WERI-Rb-1 (cell line): ENCODE data around the gene HERC4.

Experiments used
- DNase-seq: peaks from one replicate; pipeline ENCODE4 v3.0.0-alpha.2; 2020
- H3K27ac ChIP-seq: fragments of 250-450 bp; sonication (Bioruptor Pico); 2 replicates; pipeline ENCODE4 v1.5.1; 2020; ENCODE audit warnings: mild to moderate bottlenecking, moderate library complexity
- H3K27me3 ChIP-seq: fragments of 250-450 bp; sonication (Bioruptor Pico); 2 replicates; pipeline ENCODE4 v1.5.1; 2021; ENCODE audit warnings: mild to moderate bottlenecking, low read depth, moderate library complexity; ENCODE audit not compliant: insufficient read depth, severe bottlenecking
- H3K36me3 ChIP-seq: fragments of 250-450 bp; sonication (Bioruptor Pico); 2 replicates; pipeline ENCODE4 v1.5.1; 2020; ENCODE audit warnings: mild to moderate bottlenecking, moderate library complexity
- H3K4me3 ChIP-seq: 2 replicates; pipeline ENCODE4 v1.5.1; 2011; ENCODE audit warnings: low read depth, mild to moderate bottlenecking, control low read depth, low read length
- H3K9me3 ChIP-seq: fragments of 250-450 bp; sonication (Bioruptor Pico); 2 replicates; pipeline ENCODE4 v1.5.1; 2021; ENCODE audit warnings: mild to moderate bottlenecking, moderate library complexity; ENCODE audit not compliant: severe bottlenecking
- CTCF ChIP-seq: IDR thresholded peaks from 2 replicates; pipeline ENCODE4 v1.5.1; 2011; ENCODE audit warnings: low read depth, mild to moderate bottlenecking, control low read depth, inconsistent platforms, low read length

Gene HERC4

GRCh38 chr10:67934336-67934735, 140.7 kb downstream of the HERC4 start:
- Histone ChIP-seq H3K27me3 (no peaks in the 10 kb centered on the region), H3K9me3 (no peaks in the 10 kb centered on the region), H3K4me3 (no peak overlapping the region), H3K27ac (no peak overlapping the region), H3K36me3 (peaks cover 2% of the 10 kb centered on the region)
- TF ChIP-seq CTCF = no peak
- no peak for DNase-seq

DNA sequence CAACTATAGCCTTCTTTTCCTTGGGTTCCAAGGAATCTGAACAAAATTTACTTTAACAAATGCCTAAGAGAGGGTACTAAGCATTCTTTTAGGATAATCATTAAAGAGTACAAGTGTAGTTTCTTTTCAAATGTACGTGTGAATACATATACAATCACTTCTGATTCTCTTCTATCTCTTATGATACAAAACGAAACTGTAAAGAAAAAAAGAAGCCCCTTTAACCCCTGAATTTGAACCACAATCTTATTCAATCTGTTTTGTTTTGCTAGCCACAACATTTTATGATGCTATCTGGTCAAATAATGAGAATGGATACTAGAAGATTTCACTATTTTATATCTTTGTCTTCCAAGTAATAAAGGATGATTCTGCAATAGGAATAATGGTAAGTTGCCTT, 141.9 kb downstream of the HERC4 start:
- H3K27ac ChIP-seq = no peak overlapping the region
- TF ChIP-seq CTCF = no peak
- no peaks in the 10 kb centered on the region for H3K36me3 ChIP-seq
- no peak for DNase-seq
- no peaks in the 10 kb centered on the region for H3K27me3 ChIP-seq
- H3K9me3 ChIP-seq = no peaks in the 10 kb centered on the region
- H3K4me3 ChIP-seq = no peak overlapping the region

DNA sequence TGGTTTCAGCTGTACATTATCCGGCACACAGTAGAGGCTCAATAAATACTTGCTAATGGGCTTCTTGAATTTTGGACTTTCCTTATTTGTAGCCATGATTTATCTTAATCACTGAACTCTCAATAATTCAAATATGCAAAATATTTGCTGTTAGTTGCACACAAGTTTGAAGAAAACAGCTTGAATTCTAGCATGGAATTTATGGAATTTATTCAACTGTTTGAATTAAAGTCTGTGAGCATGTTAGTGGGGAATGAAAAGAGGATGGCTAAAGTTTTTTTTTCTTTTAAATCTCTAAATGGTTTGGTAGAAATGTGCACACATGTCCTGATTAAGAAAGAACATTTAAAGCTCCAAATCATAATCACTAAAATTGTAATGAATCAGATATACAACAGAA, 148.1 kb downstream of the HERC4 start:
- Histone ChIP-seq H3K36me3 (no peaks in the 10 kb centered on the region), H3K27ac (no peak overlapping the region)
- TF ChIP-seq CTCF = no peak

DNA sequence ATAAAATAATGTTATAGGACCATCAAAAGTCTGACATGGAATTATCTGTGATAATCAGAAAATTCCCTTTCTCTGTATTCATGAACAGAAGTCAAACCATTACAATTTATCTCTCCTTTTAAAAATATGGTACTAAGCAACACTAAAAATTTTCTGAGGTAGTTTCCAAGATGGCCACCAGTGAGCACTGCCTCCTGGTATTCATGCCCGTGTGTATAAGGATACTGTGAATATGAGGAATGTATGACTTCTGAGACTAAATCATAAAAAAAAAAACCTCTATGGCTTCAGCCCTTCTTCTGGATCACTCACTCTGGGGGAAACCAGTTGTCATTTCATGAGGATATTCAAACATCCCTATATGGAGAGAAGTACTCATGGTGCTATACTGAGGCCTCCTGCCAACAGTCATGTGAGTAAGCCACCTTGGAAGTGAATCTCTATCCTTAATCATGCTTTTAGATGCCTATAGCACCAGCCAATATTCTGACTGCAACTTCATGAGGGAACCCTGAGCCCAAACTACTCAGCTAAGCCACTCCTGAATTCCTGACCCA, 149.6 kb downstream of the HERC4 start:
- Histone ChIP-seq H3K27me3 (no peaks in the 10 kb centered on the region), H3K36me3 (no peaks in the 10 kb centered on the region), H3K4me3 (no peak overlapping the region), H3K27ac (no peak overlapping the region), H3K9me3 (no peaks in the 10 kb centered on the region)
- DNase-seq = no peak
- TF ChIP-seq CTCF = no peak

More for the DNA sequence above, 148.1 kb downstream of the HERC4 start:
- no peaks in the 10 kb centered on the region for H3K9me3 ChIP-seq
- no peak for DNase-seq
- no peaks in the 10 kb centered on the region for H3K27me3 ChIP-seq
- H3K4me3 ChIP-seq = no peak overlapping the region

- Histone ChIP-seq H3K9me3 (no peaks in the 10 kb centered on the region), H3K27me3 (no peaks in the 10 kb centered on the region), H3K36me3 (no peaks in the 10 kb centered on the region; the same call in 1 of the 2 replicates), H3K4me3 (no peak overlapping the region), H3K27ac (no peak overlapping the region)
- no peak for TF ChIP-seq CTCF
- no peak for DNase-seq
These were observed 150.9 kb downstream of the HERC4 start for GRCh38 chr10:67924136-67924535.

DNA sequence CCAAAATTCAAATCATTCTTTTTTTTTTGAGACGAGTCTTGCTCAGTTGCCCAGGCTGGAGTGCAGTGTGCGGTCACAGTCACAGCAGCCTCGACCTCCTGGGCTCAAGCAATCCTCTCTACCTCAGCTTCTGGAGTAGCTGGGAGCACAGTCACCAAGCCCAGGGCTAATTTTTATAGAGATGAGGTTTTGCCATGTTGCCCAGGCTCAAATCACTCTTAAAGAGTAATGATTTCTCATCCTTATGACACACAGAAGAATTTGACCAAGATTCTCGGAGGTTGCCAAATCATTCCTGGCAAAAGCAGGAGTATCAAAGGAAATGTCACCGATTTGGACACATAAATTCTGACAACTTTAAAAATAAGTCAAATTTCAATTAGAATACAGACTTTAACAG, 151.5 kb downstream of the HERC4 start:
- Histone ChIP-seq H3K9me3 (no peaks in the 10 kb centered on the region), H3K36me3 (no peaks in the 10 kb centered on the region; the same call in 1 of the 2 replicates), H3K27me3 (no peaks in the 10 kb centered on the region), H3K4me3 (no peak overlapping the region), H3K27ac (no peak overlapping the region)
- no peak for TF ChIP-seq CTCF
- no peak for DNase-seq
